ENCODE results near the gene ZBTB37.

- TF ChIP-seq, protein P1, sequence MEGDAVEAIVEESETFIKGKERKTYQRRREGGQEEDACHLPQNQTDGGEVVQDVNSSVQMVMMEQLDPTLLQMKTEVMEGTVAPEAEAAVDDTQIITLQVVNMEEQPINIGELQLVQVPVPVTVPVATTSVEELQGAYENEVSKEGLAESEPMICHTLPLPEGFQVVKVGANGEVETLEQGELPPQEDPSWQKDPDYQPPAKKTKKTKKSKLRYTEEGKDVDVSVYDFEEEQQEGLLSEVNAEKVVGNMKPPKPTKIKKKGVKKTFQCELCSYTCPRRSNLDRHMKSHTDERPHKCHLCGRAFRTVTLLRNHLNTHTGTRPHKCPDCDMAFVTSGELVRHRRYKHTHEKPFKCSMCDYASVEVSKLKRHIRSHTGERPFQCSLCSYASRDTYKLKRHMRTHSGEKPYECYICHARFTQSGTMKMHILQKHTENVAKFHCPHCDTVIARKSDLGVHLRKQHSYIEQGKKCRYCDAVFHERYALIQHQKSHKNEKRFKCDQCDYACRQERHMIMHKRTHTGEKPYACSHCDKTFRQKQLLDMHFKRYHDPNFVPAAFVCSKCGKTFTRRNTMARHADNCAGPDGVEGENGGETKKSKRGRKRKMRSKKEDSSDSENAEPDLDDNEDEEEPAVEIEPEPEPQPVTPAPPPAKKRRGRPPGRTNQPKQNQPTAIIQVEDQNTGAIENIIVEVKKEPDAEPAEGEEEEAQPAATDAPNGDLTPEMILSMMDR (IDR thresholded peaks at IDR 0.05): no peak
- no peak for TF ChIP-seq POLR2A (IDR thresholded peaks at IDR 0.05)
- no peak for TF ChIP-seq EP300 (IDR thresholded peaks at IDR 0.05)
- no peak for TF ChIP-seq POLR2AphosphoS5 (IDR thresholded peaks at IDR 0.05)
Measured at GRCh38 chr1:173866413-173867115, 1.6 kb upstream of the ZBTB37 start.
